Uterus (tissue), 2 donors: Measurements from ENCODE around the gene GRK3.

ENCODE experiments used
- POLR2A ChIP-seq, 2 donors: fragments of 450-650 bp; IDR thresholded peaks; one replicate each; pipeline ENCODE4 v1.6.1; 2016; ENCODE audit warnings: antibody characterized with exemption in 2 of 2, mild to moderate bottlenecking in 1 of 2, moderate library complexity in 1 of 2
- TF ChIP-seq, protein P1 (sequence below), 4 experiments: fragments of 200-600 bp in 2 of 4; fragments of 450-650 bp in 2 of 4; sonication (generic) in 2 of 4; IDR thresholded peaks; one replicate each; pipeline ENCODE4 v1.5.1; 2016 to 2019; ENCODE audit warnings: antibody characterized with exemption in 4 of 4, mild to moderate bottlenecking in 2 of 4, moderate library complexity in 1 of 4

DNA sequence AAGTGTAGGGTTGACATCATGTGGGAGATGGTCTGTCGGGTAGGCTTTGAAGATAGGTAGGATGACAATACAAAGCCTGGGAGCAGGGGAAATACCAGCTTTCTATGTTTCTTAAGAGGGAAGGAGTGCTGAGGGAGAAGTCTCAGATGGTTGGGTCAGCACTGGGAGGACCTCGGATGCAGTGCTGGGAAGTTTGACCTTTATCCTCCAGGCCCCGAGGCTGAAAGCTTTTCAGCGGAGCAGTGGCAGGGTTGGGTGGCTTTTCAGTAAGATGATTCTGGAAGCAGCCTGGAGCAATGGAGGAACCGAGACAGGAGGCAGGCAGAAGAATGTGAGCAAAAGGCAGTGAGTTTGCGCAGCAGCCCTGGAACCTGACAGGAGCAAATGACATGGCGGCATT, 134.0 kb downstream of the GRK3 start:
- no peak for TF ChIP-seq POLR2A (IDR thresholded peaks at IDR 0.05)
- TF ChIP-seq, protein P1, sequence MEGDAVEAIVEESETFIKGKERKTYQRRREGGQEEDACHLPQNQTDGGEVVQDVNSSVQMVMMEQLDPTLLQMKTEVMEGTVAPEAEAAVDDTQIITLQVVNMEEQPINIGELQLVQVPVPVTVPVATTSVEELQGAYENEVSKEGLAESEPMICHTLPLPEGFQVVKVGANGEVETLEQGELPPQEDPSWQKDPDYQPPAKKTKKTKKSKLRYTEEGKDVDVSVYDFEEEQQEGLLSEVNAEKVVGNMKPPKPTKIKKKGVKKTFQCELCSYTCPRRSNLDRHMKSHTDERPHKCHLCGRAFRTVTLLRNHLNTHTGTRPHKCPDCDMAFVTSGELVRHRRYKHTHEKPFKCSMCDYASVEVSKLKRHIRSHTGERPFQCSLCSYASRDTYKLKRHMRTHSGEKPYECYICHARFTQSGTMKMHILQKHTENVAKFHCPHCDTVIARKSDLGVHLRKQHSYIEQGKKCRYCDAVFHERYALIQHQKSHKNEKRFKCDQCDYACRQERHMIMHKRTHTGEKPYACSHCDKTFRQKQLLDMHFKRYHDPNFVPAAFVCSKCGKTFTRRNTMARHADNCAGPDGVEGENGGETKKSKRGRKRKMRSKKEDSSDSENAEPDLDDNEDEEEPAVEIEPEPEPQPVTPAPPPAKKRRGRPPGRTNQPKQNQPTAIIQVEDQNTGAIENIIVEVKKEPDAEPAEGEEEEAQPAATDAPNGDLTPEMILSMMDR (IDR thresholded peaks at IDR 0.05), result no peak
